Activated CD8-positive, alpha-beta memory T cell treated with anti-CD3 and anti-CD28 coated beads for 4 hours (primary cell): ENCODE measurements around the gene PCDHGB1.
"Not testable (repeated sequence)": the region's sequence is repeated elsewhere in the genome, so short reads cannot be mapped to it uniquely, and the experiment has no call there.

Experiments
- DNase-seq, 2 donors: peaks; one replicate each; pipeline ENCODE4 v3.0.0-alpha.2; 2020; ENCODE audit warnings: low read depth in 2 of 2

Gene PCDHGB1

DNA sequence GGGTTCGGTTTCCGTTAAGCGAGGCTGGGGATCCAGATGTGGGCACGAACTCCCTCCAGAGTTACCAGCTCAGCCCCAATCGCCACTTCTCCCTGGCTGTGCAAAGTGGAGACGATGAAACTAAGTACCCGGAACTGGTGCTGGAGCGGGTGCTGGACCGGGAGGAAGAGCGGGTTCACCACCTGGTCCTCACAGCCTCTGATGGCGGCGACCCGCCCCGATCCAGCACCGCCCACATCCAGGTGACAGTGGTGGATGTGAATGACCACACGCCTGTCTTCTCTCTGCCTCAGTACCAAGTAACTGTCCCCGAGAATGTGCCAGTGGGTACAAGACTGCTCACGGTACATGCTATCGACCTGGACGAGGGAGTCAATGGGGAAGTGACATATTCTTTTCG lies 33.4 kb downstream of the PCDHGB1 start:
- DNase-seq = no peak

DNA sequence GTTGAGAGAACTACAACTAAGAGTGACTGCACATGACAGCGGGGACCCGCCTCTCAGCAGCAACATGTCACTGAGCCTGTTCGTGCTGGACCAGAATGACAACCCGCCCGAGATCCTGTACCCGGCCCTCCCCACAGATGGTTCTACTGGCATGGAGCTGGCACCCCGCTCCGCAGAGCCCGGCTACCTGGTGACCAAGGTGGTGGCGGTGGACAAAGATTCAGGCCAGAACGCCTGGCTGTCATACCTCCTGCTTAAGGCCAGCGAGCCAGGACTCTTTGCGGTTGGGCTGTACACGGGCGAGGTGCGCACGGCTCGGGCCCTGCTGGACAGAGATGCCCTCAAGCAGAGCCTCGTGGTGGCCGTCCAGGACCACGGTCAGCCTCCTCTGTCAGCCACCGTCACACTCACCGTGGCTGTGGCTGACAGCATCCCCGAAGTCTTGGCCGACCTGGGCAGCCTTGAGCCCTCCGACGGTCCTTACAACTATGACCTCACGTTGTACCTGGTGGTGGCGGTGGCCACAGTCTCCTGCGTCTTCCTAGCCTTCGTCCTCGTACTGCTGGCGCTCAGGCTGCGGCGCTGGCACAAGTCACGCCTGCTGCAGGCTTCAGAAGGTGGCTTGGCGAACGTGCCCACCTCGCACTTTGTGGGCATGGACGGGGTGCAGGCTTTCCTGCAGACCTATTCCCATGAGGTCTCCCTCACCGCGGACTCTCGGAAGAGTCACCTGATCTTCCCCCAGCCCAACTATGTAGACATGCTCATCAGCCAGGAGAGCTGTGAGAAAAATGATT lies 34.8 kb downstream of the PCDHGB1 start:
- DNase-seq = no peak

DNA sequence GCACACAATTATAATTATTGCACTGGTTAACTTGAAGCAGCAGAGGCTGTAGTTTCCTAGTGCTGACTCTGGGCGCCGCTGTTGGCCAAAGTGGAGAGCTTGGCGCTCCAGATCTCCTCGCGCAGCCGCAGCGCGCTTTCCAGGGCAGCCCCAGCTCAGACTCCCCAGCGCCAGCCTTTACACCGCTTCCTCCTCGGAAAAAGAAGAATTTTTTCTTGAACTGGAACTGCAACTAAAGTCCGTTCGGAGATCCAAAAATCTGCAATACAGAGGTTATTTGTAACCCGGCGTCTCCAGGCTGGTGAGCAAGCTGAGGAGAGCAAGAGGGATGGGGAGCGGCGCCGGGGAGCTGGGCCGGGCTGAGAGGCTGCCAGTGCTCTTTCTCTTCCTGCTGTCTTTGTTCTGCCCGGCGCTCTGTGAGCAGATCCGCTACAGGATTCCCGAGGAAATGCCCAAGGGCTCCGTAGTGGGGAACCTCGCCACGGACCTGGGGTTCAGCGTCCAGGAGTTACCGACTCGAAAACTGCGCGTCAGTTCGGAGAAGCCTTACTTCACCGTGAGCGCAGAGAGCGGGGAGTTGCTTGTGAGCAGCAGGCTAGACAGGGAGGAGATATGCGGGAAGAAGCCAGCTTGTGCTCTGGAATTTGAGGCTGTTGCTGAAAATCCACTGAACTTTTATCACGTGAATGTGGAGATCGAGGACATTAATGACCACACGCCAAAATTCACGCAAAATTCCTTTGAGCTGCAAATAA lies 37.8 kb downstream of the PCDHGB1 start, which contains the start of gene PCDHGB4:
PCDHGB4 (plus strand) TSS at position 142 of the 755 bp plus-strand sequence; CDS start at position 329, 187 bp downstream.
- not testable (repeated sequence) for DNase-seq

DNA sequence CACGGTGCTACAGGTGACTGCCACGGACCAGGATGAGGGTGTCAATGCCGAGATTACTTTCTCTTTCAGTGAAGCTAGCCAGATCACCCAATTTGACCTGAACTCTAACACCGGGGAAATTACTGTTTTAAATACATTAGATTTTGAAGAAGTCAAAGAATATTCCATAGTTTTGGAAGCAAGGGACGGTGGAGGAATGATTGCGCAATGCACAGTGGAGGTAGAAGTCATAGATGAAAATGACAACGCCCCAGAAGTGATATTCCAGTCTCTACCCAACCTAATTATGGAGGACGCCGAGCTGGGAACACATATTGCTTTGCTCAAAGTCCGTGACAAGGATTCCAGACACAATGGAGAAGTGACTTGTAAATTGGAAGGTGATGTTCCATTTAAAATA lies 38.8 kb downstream of the PCDHGB1 start:
- no peak for DNase-seq

DNA sequence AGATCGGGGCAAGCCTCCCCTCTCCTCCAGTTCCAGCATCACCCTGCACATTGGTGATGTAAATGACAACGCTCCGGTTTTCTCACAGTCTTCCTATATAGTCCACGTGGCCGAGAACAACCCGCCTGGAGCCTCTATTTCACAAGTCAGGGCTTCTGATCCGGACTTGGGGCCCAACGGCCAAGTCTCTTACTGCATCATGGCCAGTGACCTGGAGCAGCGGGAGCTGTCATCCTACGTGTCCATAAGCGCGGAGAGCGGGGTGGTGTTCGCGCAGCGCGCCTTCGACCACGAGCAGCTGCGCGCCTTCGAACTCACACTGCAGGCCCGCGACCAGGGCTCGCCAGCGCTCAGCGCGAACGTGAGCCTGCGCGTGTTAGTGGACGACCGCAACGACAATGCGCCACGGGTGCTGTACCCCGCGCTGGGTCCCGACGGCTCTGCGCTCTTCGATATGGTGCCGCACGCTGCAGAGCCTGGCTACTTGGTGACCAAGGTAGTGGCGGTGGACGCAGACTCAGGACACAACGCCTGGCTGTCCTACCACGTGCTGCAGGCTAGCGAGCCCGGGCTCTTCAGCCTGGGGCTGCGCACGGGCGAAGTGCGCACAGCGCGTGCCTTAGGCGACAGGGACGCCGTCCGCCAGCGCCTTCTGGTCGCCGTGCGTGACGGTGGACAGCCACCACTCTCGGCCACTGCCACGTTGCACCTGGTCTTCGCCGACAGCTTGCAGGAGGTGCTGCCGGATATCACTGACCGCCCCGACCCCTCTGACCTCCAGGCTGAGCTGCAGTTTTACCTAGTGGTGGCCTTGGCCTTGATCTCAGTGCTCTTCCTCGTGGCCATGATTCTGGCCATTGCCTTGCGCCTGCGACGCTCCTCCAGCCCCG lies 39.5 kb downstream of the PCDHGB1 start:
- DNase-seq = no peak

DNA sequence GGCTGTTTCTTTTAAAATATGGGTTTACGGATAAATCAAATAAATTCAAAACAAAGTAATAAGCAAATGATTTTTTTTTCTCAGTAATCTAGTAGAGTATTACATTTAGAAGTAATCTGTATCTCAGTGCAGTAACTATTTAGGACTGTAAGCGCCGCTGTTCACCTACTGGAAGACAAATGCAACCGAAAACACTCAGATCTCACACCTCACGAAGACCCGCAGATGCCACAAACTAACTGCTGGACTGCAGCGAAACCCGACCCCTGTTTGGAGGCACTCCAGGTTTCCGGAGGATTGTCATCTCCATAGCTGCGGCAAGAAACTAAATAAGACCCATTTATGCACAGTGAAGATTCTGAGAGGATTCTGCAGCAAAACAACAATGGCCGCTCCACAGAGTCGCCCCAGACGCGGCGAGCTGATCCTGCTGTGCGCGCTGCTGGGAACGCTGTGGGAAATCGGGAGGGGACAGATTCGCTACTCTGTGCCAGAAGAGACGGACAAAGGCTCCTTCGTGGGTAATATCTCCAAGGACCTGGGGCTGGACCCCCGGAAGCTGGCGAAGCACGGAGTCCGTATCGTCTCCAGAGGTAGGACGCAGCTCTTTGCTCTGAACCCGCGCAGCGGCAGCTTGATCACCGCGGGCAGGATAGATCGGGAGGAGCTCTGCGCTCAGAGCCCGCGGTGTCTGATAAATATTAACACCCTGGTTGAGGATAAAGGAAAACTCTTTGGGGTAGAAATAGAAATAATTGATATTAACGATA lies 42.7 kb downstream of the PCDHGB1 start, which contains the start of gene PCDHGA8:
PCDHGA8 (plus strand) TSS at position 205 of the 770 bp plus-strand sequence; CDS start at position 386, 181 bp downstream.
- no peak for DNase-seq

DNA sequence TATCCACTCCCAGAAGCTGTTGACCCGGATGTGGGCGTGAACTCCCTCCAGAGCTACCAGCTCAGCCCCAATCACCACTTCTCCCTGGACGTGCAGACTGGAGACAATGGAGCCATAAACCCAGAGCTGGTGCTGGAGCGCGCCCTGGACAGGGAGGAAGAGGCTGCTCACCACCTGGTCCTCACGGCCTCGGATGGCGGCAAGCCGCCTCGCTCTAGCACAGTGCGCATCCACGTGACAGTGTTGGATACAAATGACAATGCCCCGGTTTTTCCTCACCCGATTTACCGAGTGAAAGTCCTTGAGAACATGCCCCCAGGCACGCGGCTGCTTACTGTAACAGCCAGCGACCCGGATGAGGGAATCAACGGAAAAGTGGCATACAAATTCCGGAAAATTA lies 43.4 kb downstream of the PCDHGB1 start:
- no peak for DNase-seq

DNA sequence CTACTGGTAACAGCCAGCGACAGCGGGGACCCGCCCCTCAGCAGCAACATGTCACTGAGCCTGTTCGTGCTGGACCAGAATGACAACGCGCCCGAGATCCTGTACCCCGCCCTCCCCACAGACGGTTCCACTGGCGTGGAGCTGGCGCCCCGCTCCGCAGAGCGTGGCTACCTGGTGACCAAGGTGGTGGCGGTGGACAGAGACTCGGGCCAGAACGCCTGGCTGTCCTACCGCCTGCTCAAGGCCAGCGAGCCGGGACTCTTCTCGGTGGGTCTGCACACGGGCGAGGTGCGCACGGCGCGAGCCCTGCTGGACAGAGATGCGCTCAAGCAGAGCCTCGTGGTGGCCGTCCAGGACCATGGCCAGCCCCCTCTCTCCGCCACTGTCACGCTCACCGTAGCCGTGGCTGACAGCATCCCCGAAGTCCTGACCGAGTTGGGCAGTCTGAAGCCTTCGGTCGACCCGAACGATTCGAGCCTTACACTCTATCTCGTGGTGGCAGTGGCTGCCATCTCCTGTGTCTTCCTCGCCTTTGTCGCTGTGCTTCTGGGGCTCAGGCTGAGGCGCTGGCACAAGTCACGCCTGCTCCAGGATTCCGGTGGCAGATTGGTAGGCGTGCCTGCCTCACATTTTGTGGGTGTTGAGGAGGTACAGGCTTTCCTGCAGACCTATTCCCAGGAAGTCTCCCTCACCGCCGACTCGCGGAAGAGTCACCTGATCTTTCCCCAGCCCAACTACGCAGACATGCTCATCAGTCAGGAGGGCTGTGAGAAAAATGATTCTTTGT lies 44.7 kb downstream of the PCDHGB1 start:
- DNase-seq = not testable (repeated sequence)

DNA sequence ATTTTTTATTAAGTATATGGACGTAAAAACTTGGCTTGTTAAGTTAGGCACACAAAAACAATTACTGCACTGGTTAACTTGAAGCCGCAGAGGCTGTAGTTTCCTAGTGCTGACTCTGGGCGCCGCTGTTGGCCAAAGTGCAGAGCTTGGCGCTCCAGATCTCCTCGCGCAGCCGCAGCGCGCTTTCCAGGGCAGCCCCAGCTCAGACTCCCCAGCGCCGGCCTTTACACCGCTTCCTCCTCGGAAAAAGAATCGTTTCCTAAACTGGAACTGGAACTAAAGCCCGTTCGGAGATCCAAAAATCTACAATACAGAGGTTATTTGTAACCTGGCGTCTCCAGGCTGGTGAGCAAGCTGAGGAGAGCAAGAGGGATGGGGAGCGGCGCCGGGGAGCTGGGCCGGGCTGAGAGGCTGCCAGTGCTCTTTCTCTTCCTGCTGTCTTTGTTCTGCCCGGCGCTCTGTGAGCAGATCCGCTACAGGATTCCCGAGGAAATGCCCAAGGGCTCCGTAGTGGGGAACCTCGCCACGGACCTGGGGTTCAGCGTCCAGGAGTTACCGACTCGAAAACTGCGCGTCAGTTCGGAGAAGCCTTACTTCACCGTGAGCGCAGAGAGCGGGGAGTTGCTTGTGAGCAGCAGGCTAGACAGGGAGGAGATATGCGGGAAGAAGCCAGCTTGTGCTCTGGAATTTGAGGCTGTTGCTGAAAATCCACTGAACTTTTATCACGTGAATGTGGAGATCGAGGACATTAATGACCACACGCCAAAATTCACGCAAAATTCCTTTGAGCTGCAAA lies 48.1 kb downstream of the PCDHGB1 start, which contains the start of gene PCDHGB5:
PCDHGB5 (plus strand) TSS at position 192 of the 796 bp plus-strand sequence; CDS start at position 373, 181 bp downstream.
- not testable (repeated sequence) for DNase-seq

DNA sequence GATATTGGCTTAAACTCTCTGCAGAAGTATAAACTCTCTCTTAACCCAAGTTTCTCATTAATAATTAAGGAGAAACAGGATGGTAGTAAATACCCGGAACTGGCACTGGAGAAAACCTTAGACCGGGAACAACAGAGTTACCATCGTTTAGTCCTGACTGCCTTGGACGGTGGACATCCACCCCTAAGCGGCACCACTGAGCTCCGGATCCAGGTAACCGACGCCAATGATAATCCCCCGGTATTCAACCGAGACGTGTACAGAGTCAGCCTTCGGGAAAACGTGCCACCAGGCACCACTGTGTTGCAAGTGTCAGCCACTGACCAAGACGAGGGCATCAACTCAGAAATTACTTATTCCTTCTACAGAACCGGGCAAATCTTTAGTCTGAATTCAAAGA lies 48.7 kb downstream of the PCDHGB1 start:
- DNase-seq = no peak

DNA sequence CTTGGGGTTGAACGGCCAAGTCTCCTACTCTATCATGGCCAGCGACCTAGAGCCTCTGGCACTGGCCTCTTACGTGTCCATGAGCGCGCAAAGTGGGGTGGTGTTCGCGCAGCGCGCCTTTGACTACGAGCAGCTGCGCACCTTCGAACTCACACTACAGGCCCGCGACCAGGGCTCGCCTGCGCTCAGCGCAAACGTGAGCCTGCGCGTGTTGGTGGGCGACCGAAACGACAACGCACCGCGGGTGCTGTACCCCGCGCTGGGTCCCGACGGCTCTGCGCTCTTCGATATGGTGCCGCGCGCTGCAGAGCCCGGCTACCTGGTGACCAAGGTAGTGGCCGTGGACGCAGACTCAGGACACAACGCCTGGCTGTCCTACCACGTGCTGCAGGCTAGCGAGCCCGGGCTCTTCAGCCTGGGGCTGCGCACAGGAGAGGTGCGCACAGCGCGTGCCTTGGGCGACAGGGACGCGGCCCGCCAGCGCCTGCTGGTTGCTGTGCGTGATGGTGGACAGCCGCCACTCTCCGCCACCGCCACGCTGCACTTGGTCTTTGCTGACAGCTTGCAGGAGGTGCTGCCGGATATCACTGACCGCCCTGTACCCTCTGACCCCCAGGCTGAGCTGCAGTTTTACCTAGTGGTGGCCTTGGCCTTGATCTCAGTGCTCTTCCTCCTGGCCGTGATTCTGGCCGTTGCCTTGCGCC lies 49.8 kb downstream of the PCDHGB1 start:
- DNase-seq = no peak
